Esophagus (tissue), 2 donors: ENCODE data around the gene RFX3. TPM values are rescaled to one million over a fixed set of nuclear protein-coding genes. Genes with fewer than 3 reads are reported as not detected.

Experiments
- H3K27ac ChIP-seq, 2 donors: one replicate each; pipeline ENCODE4 v1.5.1; 2013; ENCODE audit warnings: low read depth in 2 of 2, mild to moderate bottlenecking in 2 of 2, inconsistent platforms in 1 of 2, low read length in 1 of 2, moderate library complexity in 1 of 2
- H3K27me3 ChIP-seq, 2 donors: one replicate each; pipeline ENCODE4 v1.6.1; 2013; ENCODE audit warnings: low read length in 2 of 2, control low read depth in 1 of 2, mild to moderate bottlenecking in 1 of 2; ENCODE audit not compliant: insufficient read depth in 2 of 2, control insufficient read depth in 1 of 2
- H3K36me3 ChIP-seq, 2 donors: one replicate each; pipeline ENCODE4 v1.6.1; 2013; ENCODE audit warnings: low read length in 1 of 2; ENCODE audit not compliant: control insufficient read depth in 2 of 2, insufficient read depth in 2 of 2
- H3K4me1 ChIP-seq, 2 donors: one replicate each; pipeline ENCODE4 v1.6.1; 2013; ENCODE audit warnings: low read length in 1 of 2; ENCODE audit not compliant: control insufficient read depth in 2 of 2, insufficient read depth in 2 of 2
- H3K4me3 ChIP-seq, 2 donors: one replicate each; pipeline ENCODE4 v1.5.1; 2013; ENCODE audit warnings: low read length in 2 of 2, mild to moderate bottlenecking in 2 of 2, low read depth in 1 of 2, moderate library complexity in 1 of 2
- H3K9me3 ChIP-seq, 2 donors: one replicate each; pipeline ENCODE4 v1.6.1; 2013; ENCODE audit warnings: mild to moderate bottlenecking in 2 of 2, low read depth in 1 of 2, low read length in 1 of 2, moderate library complexity in 1 of 2; ENCODE audit not compliant: control insufficient read depth in 2 of 2, insufficient read depth in 1 of 2
- WGBS, 2 donors: extraction: QIAGEN DNeasy Blood & Tissue Kit; methylation state at CpG; one replicate each; pipeline ENCODE4 v1.1.7; 2013; 5-methylcytosine and 5-hydroxymethylcytosine counted together
- polyA plus RNA-seq, 2 donors: library from polyadenylated mRNA; stranded (reverse); fragments of 200-250 nt; gene quantifications; one replicate each; pipeline ENCODE4 v1.2.3, GENCODE V29; 2013
- donor health status: healthy with polysubstance abuse.
- donor health status: Bipolar disorder and iron deficiency.

RFX3 gene
- polyA plus RNA-seq, 2 donors, result 0.61 to 1.2 TPM

- Histone ChIP-seq H3K4me1 (no peaks in the 10 kb centered on the region), H3K9me3 (no peaks in the 10 kb centered on the region), H3K27ac (no peak overlapping the region), H3K4me3 (no peak overlapping the region), H3K27me3 (no peaks in the 10 kb centered on the region), H3K36me3 (no peaks in the 10 kb centered on the region)
- WGBS, 2 donors, result 93 to 96% methylated on average over 2 of the region's 2 CpGs
These were observed 43.2 kb downstream of the RFX3 start for GRCh38 chr9:3482578-3482977.

GRCh38 chr9:3480353-3480655 lies 45.5 kb downstream of the RFX3 start:
- H3K27ac ChIP-seq, result no peak overlapping the region
- H3K4me1 ChIP-seq, result no peaks in the 10 kb centered on the region
- no peaks in the 10 kb centered on the region for H3K36me3 ChIP-seq
- no peak overlapping the region for H3K4me3 ChIP-seq
- no peaks in the 10 kb centered on the region for H3K9me3 ChIP-seq
- WGBS, 2 donors, result 79% methylated on average over 3 of the region's 3 CpGs
- H3K27me3 ChIP-seq, result no peaks in the 10 kb centered on the region

- Histone ChIP-seq H3K9me3 (no peaks in the 10 kb centered on the region), H3K27ac (no peak overlapping the region), H3K4me3 (no peak overlapping the region), H3K36me3 (no peaks in the 10 kb centered on the region), H3K4me1 (no peaks in the 10 kb centered on the region), H3K27me3 (no peaks in the 10 kb centered on the region)
- 85 to 86% methylated on average over 7 of the region's 7 CpGs for WGBS, 2 donors
These were observed 46.1 kb downstream of the RFX3 start for GRCh38 chr9:3479514-3480352.

GRCh38 chr9:3478549-3478953 lies 47.2 kb downstream of the RFX3 start:
- H3K4me3 ChIP-seq, result no peak overlapping the region
- H3K4me1 ChIP-seq, result no peaks in the 10 kb centered on the region
- no peaks in the 10 kb centered on the region for H3K36me3 ChIP-seq
- H3K27ac ChIP-seq, result no peak overlapping the region
- no peaks in the 10 kb centered on the region for H3K27me3 ChIP-seq
- WGBS, 2 donors, result 32 to 42% methylated on average over 1 of the region's 1 CpG
- H3K9me3 ChIP-seq, result no peaks in the 10 kb centered on the region

GRCh38 chr9:3477236-3477834 lies 48.5 kb downstream of the RFX3 start:
- no peaks in the 10 kb centered on the region for H3K27me3 ChIP-seq
- no peaks in the 10 kb centered on the region for H3K9me3 ChIP-seq
- no peak overlapping the region for H3K4me3 ChIP-seq
- WGBS, 2 donors, result 57 to 59% methylated on average over 4 of the region's 4 CpGs
- no peaks in the 10 kb centered on the region for H3K36me3 ChIP-seq
- no peaks in the 10 kb centered on the region for H3K4me1 ChIP-seq
- no peak overlapping the region for H3K27ac ChIP-seq

GRCh38 chr9:3475300-3476020 lies 50.3 kb downstream of the RFX3 start:
- H3K4me3 ChIP-seq, result no peak overlapping the region
- H3K27ac ChIP-seq, result no peak overlapping the region
- H3K9me3 ChIP-seq, result no peaks in the 10 kb centered on the region
- 94 to 98% methylated on average over 14 of the region's 14 CpGs for WGBS, 2 donors
- no peaks in the 10 kb centered on the region for H3K27me3 ChIP-seq
- no peaks in the 10 kb centered on the region for H3K36me3 ChIP-seq
- no peaks in the 10 kb centered on the region for H3K4me1 ChIP-seq

GRCh38 chr9:3474821-3475220 lies 51.0 kb downstream of the RFX3 start:
- H3K27ac ChIP-seq, result no peak overlapping the region
- 98% methylated on average over 2 of the region's 2 CpGs for WGBS, 2 donors

GRCh38 chr9:3473405-3473804 lies 52.4 kb downstream of the RFX3 start:
- H3K27ac ChIP-seq, result no peak overlapping the region
- no peaks in the 10 kb centered on the region for H3K4me1 ChIP-seq
- no peaks in the 10 kb centered on the region for H3K9me3 ChIP-seq
- no peak overlapping the region for H3K4me3 ChIP-seq
- H3K27me3 ChIP-seq, result no peaks in the 10 kb centered on the region
- 92 to 98% methylated on average over 1 of the region's 1 CpG for WGBS, 2 donors
- no peaks in the 10 kb centered on the region for H3K36me3 ChIP-seq

More at GRCh38 chr9:3474821-3475220, 51.0 kb downstream of the RFX3 start:
- Histone ChIP-seq H3K9me3 (no peaks in the 10 kb centered on the region), H3K4me3 (no peak overlapping the region), H3K4me1 (no peaks in the 10 kb centered on the region), H3K36me3 (no peaks in the 10 kb centered on the region), H3K27me3 (no peaks in the 10 kb centered on the region)

GRCh38 chr9:3471883-3472282 lies 53.9 kb downstream of the RFX3 start:
- H3K27me3 ChIP-seq, result no peaks in the 10 kb centered on the region
- no peaks in the 10 kb centered on the region for H3K9me3 ChIP-seq
- 46 to 67% methylated on average over 3 of the region's 3 CpGs for WGBS, 2 donors
- no peaks in the 10 kb centered on the region for H3K36me3 ChIP-seq
- H3K4me3 ChIP-seq, result no peak overlapping the region
- H3K27ac ChIP-seq, result no peak overlapping the region
- no peaks in the 10 kb centered on the region for H3K4me1 ChIP-seq
